OCI-M2 (cell line): ENCODE results near the gene MRPL16.
"Not testable (repeated sequence)": the region's sequence is repeated elsewhere in the genome, so short reads cannot be mapped to it uniquely, and the experiment has no call there.

Source experiments
- DNase-seq: peaks from one replicate; lab custom pipeline; 2025; ENCODE audit not compliant: unreplicated experiment; lab: John Stamatoyannopoulos, UW

MRPL16 gene

GRCh38 chr11:59813364-59813763 is 2.8 kb upstream of the MRPL16 start:
- no peak for DNase-seq

- no peak for DNase-seq
Measured at GRCh38 chr11:59812220-59812619, 1.6 kb upstream of the MRPL16 start.

- no peak for DNase-seq
Measured at GRCh38 chr11:59810911-59811259, 307 bp upstream of the MRPL16 start.

GRCh38 chr11:59807047-59807610 is 3.4 kb downstream of the MRPL16 start:
- no peak for DNase-seq

- DNase-seq, result no peak
Measured at GRCh38 chr11:59804061-59804460, 6.5 kb downstream of the MRPL16 start.

GRCh38 chr11:59802639-59803176 is 7.9 kb downstream of the MRPL16 start:
- DNase-seq, result no peak

- DNase-seq, result no peak
Measured at GRCh38 chr11:59801981-59802638, 8.5 kb downstream of the MRPL16 start.

GRCh38 chr11:59801160-59801706 is 9.3 kb downstream of the MRPL16 start:
- DNase-seq, result no peak

- no peak for DNase-seq
Measured at GRCh38 chr11:59800390-59801025, 10.1 kb downstream of the MRPL16 start.

GRCh38 chr11:59794417-59794816 is 16.2 kb downstream of the MRPL16 start:
- DNase-seq, result no peak

- DNase-seq, result no peak
Measured at GRCh38 chr11:59792507-59792906, 18.1 kb downstream of the MRPL16 start.

GRCh38 chr11:59791639-59792038 is 18.9 kb downstream of the MRPL16 start:
- DNase-seq, result no peak

GRCh38 chr11:59787816-59788215 is 22.8 kb downstream of the MRPL16 start:
- DNase-seq, result no peak

- no peak for DNase-seq
Measured at GRCh38 chr11:59787255-59787588, 23.4 kb downstream of the MRPL16 start.

GRCh38 chr11:59785818-59786217 is 24.8 kb downstream of the MRPL16 start:
- DNase-seq, result no peak

GRCh38 chr11:59784441-59784840 is 26.1 kb downstream of the MRPL16 start:
- not testable (repeated sequence) for DNase-seq

- DNase-seq, result no peak
Measured at GRCh38 chr11:59783632-59784090, 26.9 kb downstream of the MRPL16 start.

- no peak for DNase-seq
Measured at GRCh38 chr11:59782080-59782479, 28.5 kb downstream of the MRPL16 start.

- no peak for DNase-seq
Measured at GRCh38 chr11:59779487-59779886, 31.1 kb downstream of the MRPL16 start.

GRCh38 chr11:59778122-59778521 is 32.5 kb downstream of the MRPL16 start:
- DNase-seq, result no peak

- DNase-seq, result no peak
Measured at GRCh38 chr11:59777104-59777503, 33.5 kb downstream of the MRPL16 start.
